WTC11 (cell line): Measurements from ENCODE around the gene RAI14. TPM values are rescaled to one million over a fixed set of nuclear protein-coding genes. Genes with fewer than 3 reads are reported as not detected.

Experiments
- ATAC-seq: fragments of 200-7000 bp; cut with Tn5 transposase; 2 replicates; pipeline ENCODE4 v1.10.0; 2021; ENCODE audit warnings: mild to moderate bottlenecking, moderate library complexity
- CTCF ChIA-PET: fragments of 300-600 bp; sonication (Branson Sonifier 250); formaldehyde crosslinking; loops from one replicate; lab custom pipeline; 2021; ENCODE audit warnings: antibody characterized with exemption; lab: Charles Lee
- POLR2A ChIA-PET: fragments of 350-600 bp; sonication (Branson Sonifier 250); formaldehyde crosslinking; loops from one replicate; lab custom pipeline; 2021; ENCODE audit warnings: antibody characterized with exemption; lab: Charles Lee
- DNase-seq: peaks from one replicate; pipeline ENCODE4 v3.0.0; 2021; ENCODE audit warnings: low spot score
- H3K27ac Mint-ChIP-seq: 2 replicates; pipeline ENCODE4 v1.8.0; 2021; ENCODE audit warnings: mixed read lengths
- H3K27me3 Mint-ChIP-seq: 2 replicates; pipeline ENCODE4 v1.8.0; 2021; ENCODE audit warnings: low read depth, mild to moderate bottlenecking, moderate library complexity, mixed read lengths
- H3K36me3 Mint-ChIP-seq: 2 replicates; pipeline ENCODE4 v1.8.0; 2021; ENCODE audit warnings: mixed read lengths
- H3K4me1 Mint-ChIP-seq: 2 replicates; pipeline ENCODE4 v1.8.0; 2022; ENCODE audit warnings: mixed read lengths
- H3K4me3 Mint-ChIP-seq: 2 replicates; pipeline ENCODE4 v1.8.0; 2021; ENCODE audit warnings: mild to moderate bottlenecking, moderate library complexity, mixed read lengths
- H3K9me3 Mint-ChIP-seq: 2 replicates; pipeline ENCODE4 v1.8.0; 2021; ENCODE audit warnings: mixed read lengths
- AFF4 ChIP-seq: sonication (generic); formaldehyde crosslinking; IDR thresholded peaks from 2 replicates; pipeline ENCODE4 v1.8.1; 2023; ENCODE audit warnings: mild to moderate bottlenecking, missing genetic modification reagents, borderline replicate concordance
- ELF4 ChIP-seq: sonication (generic); formaldehyde crosslinking; IDR thresholded peaks from 2 replicates; pipeline ENCODE4 v1.8.1; 2022; ENCODE audit warnings: low read depth, mild to moderate bottlenecking, moderate library complexity, missing genetic modification reagents
- HMGA2 ChIP-seq: fragments of 250-450 bp; sonication (Bioruptor Pico); IDR thresholded peaks from 2 replicates; pipeline ENCODE4 v1.4.0; 2021; ENCODE audit warnings: mild to moderate bottlenecking, moderate library complexity
- MXD4 ChIP-seq: fragments of 250-450 bp; sonication (Bioruptor Pico); IDR thresholded peaks from 2 replicates; pipeline ENCODE4 v1.8.0; 2021; ENCODE audit warnings: mild to moderate bottlenecking, moderate library complexity, borderline replicate concordance
- USF1 ChIP-seq: sonication (generic); formaldehyde crosslinking; IDR thresholded peaks from 2 replicates; pipeline ENCODE4 v1.8.0; 2022; ENCODE audit warnings: mild to moderate bottlenecking, missing genetic modification reagents
- ZMAT4 ChIP-seq: fragments of 250-450 bp; sonication (Bioruptor Pico); IDR thresholded peaks from 2 replicates; pipeline ENCODE4 v1.9.0; 2021; ENCODE audit warnings: mild to moderate bottlenecking
- ZNF317 ChIP-seq: sonication (generic); formaldehyde crosslinking; IDR thresholded peaks from 2 replicates; pipeline ENCODE4 v1.8.1; 2023; ENCODE audit warnings: low read depth, mild to moderate bottlenecking, moderate library complexity, missing genetic modification reagents, borderline replicate concordance
- ZNF671 ChIP-seq: fragments of 250-450 bp; sonication (Bioruptor Pico); IDR thresholded peaks from 2 replicates; pipeline ENCODE4 v1.8.0; 2021; ENCODE audit warnings: mild to moderate bottlenecking
- total RNA-seq: library from RNA; stranded (reverse); gene quantifications from 3 replicates; pipeline ENCODE4 v1.2.3, GENCODE V29; 2021
- TF ChIP-seq, protein P1 (sequence below): fragments of 250-450 bp; sonication (Bioruptor Pico); IDR thresholded peaks from 2 replicates; pipeline ENCODE4 v1.9.0; 2021; ENCODE audit warnings: mild to moderate bottlenecking, borderline replicate concordance
- TF ChIP-seq, protein P2 (sequence below): fragments of 250-450 bp; sonication (Bioruptor Pico); IDR thresholded peaks from 2 replicates; pipeline ENCODE4 v1.9.0; 2021; ENCODE audit warnings: mild to moderate bottlenecking

RAI14 gene
- total RNA-seq, 1 experiment from 2014 or later, result 185 TPM

DNA sequence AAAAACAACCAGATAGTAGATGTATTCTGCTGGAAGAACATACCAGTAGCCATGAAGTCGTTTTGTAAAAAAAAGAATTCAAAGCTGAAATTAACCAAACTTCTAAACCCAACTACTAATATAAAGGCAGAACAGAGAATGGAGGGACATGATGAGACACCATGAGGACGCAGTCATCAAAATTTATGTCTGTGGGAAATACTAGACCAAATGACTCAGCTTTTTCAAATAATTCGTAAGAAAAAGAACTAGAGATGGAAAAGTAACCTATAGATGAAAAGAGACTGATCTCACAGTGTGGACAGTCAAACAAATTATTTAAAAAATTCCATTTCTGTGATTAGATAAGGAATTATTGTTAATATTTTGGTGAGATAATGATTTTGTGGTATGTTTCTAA, 193.1 kb downstream of the RAI14 start:
- peaks cover 9% of the 10 kb centered on the region for H3K36me3 Mint-ChIP-seq
- DNase-seq (no peak), ATAC-seq (no peak)
- no peak overlapping the region for H3K27ac Mint-ChIP-seq
- H3K27me3 Mint-ChIP-seq, result no peaks in the 10 kb centered on the region; the same call in 1 of the 2 replicates
- H3K4me1 Mint-ChIP-seq, result peaks cover 11% of the 10 kb centered on the region
- peaks cover 12% of the 10 kb centered on the region for H3K9me3 Mint-ChIP-seq
- CTCF ChIA-PET, result no interaction called here
- H3K4me3 Mint-ChIP-seq, result no peak overlapping the region
- POLR2A ChIA-PET, result no interaction called here
- TF ChIP-seq ZNF317 (no peak), ZNF671 (CRISPR knock-in tag) (no peak)
- TF ChIP-seq, protein P1, sequence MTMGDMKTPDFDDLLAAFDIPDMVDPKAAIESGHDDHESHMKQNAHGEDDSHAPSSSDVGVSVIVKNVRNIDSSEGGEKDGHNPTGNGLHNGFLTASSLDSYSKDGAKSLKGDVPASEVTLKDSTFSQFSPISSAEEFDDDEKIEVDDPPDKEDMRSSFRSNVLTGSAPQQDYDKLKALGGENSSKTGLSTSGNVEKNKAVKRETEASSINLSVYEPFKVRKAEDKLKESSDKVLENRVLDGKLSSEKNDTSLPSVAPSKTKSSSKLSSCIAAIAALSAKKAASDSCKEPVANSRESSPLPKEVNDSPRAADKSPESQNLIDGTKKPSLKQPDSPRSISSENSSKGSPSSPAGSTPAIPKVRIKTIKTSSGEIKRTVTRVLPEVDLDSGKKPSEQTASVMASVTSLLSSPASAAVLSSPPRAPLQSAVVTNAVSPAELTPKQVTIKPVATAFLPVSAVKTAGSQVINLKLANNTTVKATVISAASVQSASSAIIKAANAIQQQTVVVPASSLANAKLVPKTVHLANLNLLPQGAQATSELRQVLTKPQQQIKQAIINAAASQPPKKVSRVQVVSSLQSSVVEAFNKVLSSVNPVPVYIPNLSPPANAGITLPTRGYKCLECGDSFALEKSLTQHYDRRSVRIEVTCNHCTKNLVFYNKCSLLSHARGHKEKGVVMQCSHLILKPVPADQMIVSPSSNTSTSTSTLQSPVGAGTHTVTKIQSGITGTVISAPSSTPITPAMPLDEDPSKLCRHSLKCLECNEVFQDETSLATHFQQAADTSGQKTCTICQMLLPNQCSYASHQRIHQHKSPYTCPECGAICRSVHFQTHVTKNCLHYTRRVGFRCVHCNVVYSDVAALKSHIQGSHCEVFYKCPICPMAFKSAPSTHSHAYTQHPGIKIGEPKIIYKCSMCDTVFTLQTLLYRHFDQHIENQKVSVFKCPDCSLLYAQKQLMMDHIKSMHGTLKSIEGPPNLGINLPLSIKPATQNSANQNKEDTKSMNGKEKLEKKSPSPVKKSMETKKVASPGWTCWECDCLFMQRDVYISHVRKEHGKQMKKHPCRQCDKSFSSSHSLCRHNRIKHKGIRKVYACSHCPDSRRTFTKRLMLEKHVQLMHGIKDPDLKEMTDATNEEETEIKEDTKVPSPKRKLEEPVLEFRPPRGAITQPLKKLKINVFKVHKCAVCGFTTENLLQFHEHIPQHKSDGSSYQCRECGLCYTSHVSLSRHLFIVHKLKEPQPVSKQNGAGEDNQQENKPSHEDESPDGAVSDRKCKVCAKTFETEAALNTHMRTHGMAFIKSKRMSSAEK, result no peak

- DNase-seq, result no peak
- peaks cover 12% of the 10 kb centered on the region for H3K9me3 Mint-ChIP-seq
- no peak overlapping the region for H3K4me3 Mint-ChIP-seq
- H3K27me3 Mint-ChIP-seq, result no peaks in the 10 kb centered on the region; the same call in none of the 2 replicates
- ChIA-PET POLR2A (no interaction called here), CTCF (no interaction called here)
- no peak overlapping the region for H3K27ac Mint-ChIP-seq
- TF ChIP-seq HMGA2 (CRISPR knock-in tag) (no peak), ELF4 (CRISPR knock-in tag) (no peak), AFF4 (CRISPR knock-in tag) (no peak), USF1 (CRISPR knock-in tag) (no peak), ZMAT4 (CRISPR knock-in tag) (no peak), MXD4 (no peak)
- TF ChIP-seq, protein P2, sequence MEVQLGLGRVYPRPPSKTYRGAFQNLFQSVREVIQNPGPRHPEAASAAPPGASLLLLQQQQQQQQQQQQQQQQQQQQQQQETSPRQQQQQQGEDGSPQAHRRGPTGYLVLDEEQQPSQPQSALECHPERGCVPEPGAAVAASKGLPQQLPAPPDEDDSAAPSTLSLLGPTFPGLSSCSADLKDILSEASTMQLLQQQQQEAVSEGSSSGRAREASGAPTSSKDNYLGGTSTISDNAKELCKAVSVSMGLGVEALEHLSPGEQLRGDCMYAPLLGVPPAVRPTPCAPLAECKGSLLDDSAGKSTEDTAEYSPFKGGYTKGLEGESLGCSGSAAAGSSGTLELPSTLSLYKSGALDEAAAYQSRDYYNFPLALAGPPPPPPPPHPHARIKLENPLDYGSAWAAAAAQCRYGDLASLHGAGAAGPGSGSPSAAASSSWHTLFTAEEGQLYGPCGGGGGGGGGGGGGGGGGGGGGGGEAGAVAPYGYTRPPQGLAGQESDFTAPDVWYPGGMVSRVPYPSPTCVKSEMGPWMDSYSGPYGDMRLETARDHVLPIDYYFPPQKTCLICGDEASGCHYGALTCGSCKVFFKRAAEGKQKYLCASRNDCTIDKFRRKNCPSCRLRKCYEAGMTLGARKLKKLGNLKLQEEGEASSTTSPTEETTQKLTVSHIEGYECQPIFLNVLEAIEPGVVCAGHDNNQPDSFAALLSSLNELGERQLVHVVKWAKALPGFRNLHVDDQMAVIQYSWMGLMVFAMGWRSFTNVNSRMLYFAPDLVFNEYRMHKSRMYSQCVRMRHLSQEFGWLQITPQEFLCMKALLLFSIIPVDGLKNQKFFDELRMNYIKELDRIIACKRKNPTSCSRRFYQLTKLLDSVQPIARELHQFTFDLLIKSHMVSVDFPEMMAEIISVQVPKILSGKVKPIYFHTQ (CRISPR knock-in tag), result no peak
- H3K4me1 Mint-ChIP-seq, result 0 out of 2 replicates have a peak, but pooled peaks cover 4% of the 10 kb centered on the region
- H3K36me3 Mint-ChIP-seq, result peaks cover 9% of the 10 kb centered on the region
- ATAC-seq, result no peak
Measured at GRCh38 chr5:34854459-34855174, 198.5 kb downstream of the RAI14 start.
